ENCODE data around the gene ABCD1.

DNA sequence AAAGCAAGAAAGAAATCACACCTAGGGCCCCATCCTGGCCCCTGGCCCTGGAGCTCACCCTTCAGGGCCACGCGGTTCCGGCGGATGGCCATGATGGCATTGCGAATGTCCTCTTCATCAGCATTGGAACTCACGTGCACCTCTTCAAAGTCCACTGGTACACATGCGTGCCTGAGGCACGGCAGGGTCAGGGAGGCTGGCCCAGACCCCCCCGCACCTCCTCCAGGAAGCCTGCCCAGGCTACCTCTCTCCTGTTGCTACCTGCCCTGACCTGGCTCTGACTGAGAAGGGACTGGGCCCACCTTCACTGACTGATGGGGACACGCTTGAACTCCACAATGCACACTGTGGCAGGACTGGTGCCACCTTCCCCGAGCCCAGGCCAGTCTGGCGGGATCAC, 65.0 kb downstream of the ABCD1 start:
- TF ChIP-seq, protein P1, sequence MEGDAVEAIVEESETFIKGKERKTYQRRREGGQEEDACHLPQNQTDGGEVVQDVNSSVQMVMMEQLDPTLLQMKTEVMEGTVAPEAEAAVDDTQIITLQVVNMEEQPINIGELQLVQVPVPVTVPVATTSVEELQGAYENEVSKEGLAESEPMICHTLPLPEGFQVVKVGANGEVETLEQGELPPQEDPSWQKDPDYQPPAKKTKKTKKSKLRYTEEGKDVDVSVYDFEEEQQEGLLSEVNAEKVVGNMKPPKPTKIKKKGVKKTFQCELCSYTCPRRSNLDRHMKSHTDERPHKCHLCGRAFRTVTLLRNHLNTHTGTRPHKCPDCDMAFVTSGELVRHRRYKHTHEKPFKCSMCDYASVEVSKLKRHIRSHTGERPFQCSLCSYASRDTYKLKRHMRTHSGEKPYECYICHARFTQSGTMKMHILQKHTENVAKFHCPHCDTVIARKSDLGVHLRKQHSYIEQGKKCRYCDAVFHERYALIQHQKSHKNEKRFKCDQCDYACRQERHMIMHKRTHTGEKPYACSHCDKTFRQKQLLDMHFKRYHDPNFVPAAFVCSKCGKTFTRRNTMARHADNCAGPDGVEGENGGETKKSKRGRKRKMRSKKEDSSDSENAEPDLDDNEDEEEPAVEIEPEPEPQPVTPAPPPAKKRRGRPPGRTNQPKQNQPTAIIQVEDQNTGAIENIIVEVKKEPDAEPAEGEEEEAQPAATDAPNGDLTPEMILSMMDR (IDR thresholded peaks at IDR 0.05): no peak
- TF ChIP-seq POLR2A (IDR thresholded peaks at IDR 0.05) (no peak), POLR2AphosphoS5 (IDR thresholded peaks at IDR 0.05) (no peak), EP300 (IDR thresholded peaks at IDR 0.05) (no peak)

Data from gastroesophageal sphincter (tissue), 3 donors.